ENCODE measurements around the gene ZNF491. TPM values are rescaled to one million over a fixed set of nuclear protein-coding genes. Genes with fewer than 3 reads are reported as not detected.

ZNF491 gene
- total RNA-seq, 4 donors from 2014 or later, result 1.3 to 2.2 (median 1.7) TPM

DNA sequence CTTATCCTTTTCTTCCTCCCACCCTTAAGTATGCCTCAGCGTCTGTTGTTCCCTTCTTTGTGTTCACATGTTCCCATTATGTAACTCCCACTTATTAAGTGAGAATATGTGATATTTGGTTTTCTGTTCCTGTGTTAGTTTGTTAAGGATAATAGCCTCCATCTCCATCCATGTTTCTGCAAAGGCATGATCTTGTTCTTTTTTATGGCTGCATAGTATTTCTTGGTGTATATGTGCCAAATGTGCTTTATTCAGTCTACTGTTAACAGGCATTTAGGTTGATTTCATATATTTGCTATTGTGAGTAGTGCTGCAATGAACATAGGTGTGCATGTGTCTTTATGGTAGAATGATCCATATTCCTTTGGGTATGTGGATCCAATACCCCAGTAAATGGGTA lies 34.7 kb upstream of the ZNF491 start:
- TF ChIP-seq, protein P1, sequence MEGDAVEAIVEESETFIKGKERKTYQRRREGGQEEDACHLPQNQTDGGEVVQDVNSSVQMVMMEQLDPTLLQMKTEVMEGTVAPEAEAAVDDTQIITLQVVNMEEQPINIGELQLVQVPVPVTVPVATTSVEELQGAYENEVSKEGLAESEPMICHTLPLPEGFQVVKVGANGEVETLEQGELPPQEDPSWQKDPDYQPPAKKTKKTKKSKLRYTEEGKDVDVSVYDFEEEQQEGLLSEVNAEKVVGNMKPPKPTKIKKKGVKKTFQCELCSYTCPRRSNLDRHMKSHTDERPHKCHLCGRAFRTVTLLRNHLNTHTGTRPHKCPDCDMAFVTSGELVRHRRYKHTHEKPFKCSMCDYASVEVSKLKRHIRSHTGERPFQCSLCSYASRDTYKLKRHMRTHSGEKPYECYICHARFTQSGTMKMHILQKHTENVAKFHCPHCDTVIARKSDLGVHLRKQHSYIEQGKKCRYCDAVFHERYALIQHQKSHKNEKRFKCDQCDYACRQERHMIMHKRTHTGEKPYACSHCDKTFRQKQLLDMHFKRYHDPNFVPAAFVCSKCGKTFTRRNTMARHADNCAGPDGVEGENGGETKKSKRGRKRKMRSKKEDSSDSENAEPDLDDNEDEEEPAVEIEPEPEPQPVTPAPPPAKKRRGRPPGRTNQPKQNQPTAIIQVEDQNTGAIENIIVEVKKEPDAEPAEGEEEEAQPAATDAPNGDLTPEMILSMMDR (IDR thresholded peaks at IDR 0.05; ENCODE audit: low read depth), result no peak

DNA sequence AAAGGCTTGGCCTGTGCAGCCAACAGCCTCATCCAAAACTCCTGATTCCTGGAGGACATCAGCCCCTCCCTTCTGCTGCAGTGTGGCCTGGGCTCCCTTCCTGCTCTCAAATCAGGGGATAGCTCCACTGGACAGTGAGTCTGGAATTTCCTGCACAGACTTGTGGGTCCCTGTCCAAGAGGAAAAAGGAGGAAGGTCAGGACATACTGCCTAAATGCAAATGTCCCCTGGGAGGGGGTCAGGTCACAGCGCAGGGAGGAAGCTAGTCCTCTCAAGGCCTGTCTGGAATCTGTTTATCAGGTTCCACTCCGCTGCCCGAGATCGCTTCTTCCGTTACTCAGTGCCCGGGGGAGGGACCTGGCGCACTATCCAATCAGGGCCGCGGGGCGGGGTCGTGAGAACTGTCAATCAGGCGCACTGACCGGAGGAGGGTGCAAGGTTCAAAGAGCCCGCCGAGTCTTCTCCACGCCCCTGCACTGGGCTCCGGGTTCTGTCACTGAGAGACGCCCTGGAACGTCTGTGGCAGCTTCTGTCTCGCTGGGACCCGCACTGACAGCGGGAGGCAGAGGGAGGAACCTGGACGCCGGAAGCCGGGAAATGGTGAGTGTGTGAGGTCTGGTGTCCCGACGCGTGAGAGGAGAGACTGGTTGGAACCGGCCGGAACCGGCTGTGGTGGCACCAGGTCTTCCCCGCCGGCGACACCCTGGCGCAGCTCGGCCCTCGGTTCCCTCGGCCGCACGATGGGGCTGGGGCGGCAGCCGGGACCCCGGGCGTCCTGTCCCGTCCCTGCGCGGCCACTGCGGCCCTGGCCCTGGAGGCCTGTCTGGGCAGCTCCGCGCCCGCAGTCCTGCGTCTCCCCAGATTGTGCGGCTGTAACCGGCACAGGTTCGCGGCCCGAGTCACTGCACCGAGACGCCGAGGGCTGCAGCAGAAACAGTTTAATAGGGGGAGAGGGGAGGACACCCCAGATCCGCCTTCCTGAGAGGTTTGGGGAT lies 31.4 kb upstream of the ZNF491 start, which contains the start of gene ZNF441:
Gene ZNF441, plus strand, starts transcription at position 404 of the 995 bp plus-strand sequence. Its CDS starts 194 bp downstream, at position 598.
- TF ChIP-seq, protein P1 (IDR thresholded peaks at IDR 0.05; ENCODE audit: low read depth), result no peak

GRCh38 chr19:11767633-11768133 lies 30.6 kb upstream of the ZNF491 start:
- TF ChIP-seq, protein P1 (IDR thresholded peaks at IDR 0.05; ENCODE audit: low read depth), result no peak

DNA sequence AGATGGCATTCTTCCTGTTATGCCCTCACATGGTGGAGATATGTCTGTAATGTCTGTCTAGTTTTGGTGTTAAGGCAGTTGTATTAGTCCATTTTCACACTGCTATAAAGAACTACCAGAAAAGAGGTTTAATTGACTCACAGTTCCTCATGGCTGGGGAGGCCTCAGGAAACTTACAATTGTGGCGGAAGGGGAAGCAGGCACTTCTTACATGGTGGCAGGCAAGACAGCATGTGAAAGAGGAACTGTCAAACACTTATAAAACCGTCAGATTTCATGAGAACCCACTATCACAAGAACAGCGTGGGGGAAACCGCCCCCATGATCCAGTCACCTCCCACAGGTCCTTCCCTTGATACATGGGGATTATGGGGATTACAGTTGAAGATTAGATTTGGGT lies 28.3 kb upstream of the ZNF491 start:
- TF ChIP-seq, protein P1 (IDR thresholded peaks at IDR 0.05; ENCODE audit: low read depth), result no peak

DNA sequence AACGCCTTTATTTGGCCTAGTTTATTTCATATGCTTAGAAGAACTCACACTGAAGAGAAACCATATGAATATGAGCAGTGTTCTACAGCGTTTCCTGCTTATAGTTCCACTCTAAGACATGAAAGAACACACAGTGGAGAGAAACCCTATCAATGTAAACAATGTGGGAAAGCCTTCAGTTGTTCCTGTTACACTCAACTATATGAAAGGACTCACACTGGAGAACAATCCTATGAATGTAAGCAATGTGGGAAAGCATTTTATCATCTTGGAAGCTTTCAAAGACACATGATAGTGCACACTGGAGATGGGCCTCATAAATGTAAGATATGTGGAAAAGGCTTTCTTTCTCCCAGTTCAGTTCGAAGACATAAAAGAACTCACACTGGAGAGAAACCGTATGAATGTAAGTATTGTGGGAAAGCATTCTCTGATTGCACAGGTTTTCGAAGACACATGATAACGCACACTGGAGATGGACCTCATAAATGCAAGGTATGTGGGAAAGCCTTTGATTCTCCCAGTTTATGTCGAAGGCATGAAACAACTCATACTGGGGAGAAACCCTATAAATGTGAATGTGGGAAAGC lies 17.8 kb upstream of the ZNF491 start:
- TF ChIP-seq, protein P1 (IDR thresholded peaks at IDR 0.05; ENCODE audit: low read depth), result no peak

DNA sequence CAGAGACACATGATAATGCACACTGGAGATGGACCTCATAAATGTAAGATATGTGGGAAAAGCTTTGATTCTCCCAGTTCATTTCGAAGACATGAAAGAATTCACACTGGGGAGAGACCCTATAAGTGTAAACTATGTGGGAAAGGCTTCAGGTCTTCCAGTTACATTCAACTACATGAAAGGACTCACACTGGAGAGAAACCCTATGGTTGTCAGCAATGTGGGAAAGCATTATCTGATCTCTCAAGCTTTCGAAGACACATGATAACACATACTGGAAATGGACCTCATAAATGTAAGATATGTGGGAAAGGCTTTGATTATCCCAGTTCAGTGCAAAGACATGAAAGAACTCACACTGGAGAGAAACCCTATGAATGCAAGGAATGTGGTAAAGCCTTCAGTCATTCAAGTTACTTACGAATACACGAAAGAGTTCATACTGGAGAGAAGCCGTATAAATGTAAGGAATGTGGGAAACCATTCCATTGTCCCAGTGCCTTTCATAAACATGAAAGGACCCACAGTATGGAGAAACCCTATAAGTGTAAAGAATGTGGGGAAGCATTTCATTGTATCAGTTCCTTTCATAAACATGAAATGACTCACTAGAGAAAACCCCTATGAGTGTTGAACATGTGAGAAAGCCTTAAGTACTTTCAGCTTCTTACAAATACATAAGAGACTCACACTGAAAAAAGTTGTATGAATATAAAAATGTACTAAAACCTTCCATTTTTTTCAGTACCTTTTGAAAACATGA lies 16.8 kb upstream of the ZNF491 start:
- TF ChIP-seq, protein P1 (IDR thresholded peaks at IDR 0.05; ENCODE audit: low read depth), result no peak

All from subcutaneous adipose tissue (tissue), 4 donors.